Mucosa of stomach (tissue), 1 donor: ENCODE data around the gene PDE3A.
"Not testable (repeated sequence)": the region's sequence is repeated elsewhere in the genome, so short reads cannot be mapped to it uniquely, and the experiment has no call there.

Source experiments
- H3K27me3 ChIP-seq: one replicate; pipeline ENCODE4 v1.7.0; 2013; ENCODE audit warnings: mild to moderate bottlenecking, low read length; ENCODE audit not compliant: control insufficient read depth, insufficient read depth
- H3K36me3 ChIP-seq: one replicate; pipeline ENCODE4 v1.7.0; 2013; ENCODE audit warnings: low read length; ENCODE audit not compliant: control insufficient read depth, insufficient read depth
- H3K4me1 ChIP-seq: one replicate; pipeline ENCODE4 v1.7.0; 2013; ENCODE audit warnings: mild to moderate bottlenecking, low read length; ENCODE audit not compliant: control insufficient read depth, insufficient read depth
- H3K4me3 ChIP-seq: one replicate; pipeline ENCODE4 v1.7.0; 2013; ENCODE audit warnings: low read length
- H3K9ac ChIP-seq: one replicate; pipeline ENCODE4 v1.7.0; 2013; ENCODE audit warnings: mild to moderate bottlenecking, low read length, moderate library complexity
- H3K9me3 ChIP-seq: one replicate; pipeline ENCODE4 v1.7.0; 2013; ENCODE audit warnings: mild to moderate bottlenecking, low read length, moderate library complexity; ENCODE audit not compliant: control insufficient read depth
- donor health status: Pancreatic carcinoma.

The PDE3A gene

DNA sequence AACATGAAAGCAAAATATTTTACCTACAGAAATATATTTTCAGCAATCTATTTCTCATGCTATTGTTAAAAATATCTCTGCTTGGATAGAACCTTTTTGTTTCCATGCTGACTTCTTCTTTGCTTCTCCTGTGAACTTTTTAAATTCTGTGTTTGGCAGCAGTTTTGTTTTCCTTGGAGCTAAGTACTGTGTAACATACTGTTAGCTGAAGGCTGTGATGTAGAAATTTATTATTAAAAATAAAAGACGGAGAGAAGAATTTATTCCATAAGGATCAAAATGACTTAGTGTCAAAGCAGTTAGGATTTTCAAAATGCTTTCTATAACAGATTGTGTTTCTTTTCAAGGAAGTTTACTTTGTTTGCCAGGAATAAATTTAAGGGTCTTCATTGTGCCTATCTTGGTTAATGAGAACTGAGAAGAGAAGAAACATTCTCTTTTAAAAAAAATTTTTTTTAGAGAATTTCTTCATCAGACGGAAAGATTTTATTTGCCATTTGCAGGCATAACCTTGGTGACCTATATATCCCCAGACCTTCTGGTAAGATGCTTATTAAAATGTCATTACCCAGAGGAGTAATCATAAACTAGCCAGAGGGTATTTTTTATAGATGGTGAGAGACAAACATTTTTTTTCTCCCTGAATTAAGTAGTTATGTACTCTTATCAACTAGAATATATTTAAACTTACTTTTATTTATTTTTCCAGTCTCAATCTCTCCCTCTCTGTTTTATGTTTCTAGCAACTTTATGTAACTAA is 179.7 kb downstream of the PDE3A start:
- Histone ChIP-seq H3K9ac (no peak overlapping the region), H3K4me3 (no peak overlapping the region)

DNA sequence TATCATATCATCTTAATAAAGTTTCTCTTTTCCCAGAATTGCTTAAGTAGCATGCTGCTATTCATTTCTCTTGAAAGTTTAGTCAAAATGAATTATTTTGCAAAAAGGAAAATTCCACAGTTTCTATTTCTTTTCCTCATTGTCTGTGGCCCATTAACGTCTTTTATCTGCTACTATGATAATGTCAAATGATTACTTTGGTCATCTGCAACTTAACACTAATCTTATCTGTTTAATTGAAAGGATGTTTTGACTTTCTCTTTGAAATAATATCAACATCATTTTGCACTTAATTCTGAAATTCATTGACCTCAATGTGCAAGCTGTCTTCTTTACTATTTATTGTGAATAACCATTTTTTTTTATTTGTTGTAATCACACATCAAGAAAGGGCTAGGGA is 180.3 kb downstream of the PDE3A start:
- Histone ChIP-seq H3K9ac (no peak overlapping the region), H3K4me3 (no peak overlapping the region), H3K27me3 (no peaks in the 10 kb centered on the region), H3K36me3 (no peaks in the 10 kb centered on the region), H3K4me1 (no peaks in the 10 kb centered on the region), H3K9me3 (no peaks in the 10 kb centered on the region)

More for the DNA sequence above, 179.7 kb downstream of the PDE3A start:
- H3K36me3 ChIP-seq = no peaks in the 10 kb centered on the region
- no peaks in the 10 kb centered on the region for H3K27me3 ChIP-seq
- no peaks in the 10 kb centered on the region for H3K9me3 ChIP-seq
- no peaks in the 10 kb centered on the region for H3K4me1 ChIP-seq

DNA sequence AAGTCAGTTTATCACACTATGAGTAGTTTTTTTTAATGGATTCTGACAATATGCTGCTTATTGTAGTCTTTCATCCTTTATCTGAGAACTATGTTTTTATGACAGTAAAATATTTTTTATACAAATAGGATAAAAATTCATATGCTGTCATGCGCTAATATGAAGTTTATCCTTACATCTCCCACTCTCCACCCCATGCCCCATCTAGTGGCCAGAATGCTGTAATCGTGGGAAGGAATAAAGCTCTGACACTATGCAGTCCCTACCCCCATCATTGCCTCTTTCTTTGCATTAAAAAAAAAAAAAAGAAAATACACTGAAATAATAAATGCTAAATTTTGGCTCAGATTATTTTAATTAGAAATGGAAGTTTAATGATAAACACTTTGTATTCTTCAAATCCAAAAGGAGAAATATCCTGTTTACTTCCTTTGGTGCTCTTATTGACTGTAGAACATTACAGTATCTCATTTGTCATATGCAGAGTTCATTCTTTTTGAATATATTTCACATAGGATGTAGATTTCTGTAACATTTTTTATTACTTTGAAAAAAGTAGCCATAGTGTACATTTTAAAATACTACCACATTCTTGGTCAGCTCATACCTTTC is 180.9 kb downstream of the PDE3A start:
- Histone ChIP-seq H3K4me1 (no peaks in the 10 kb centered on the region), H3K9ac (no peak overlapping the region), H3K9me3 (no peaks in the 10 kb centered on the region), H3K27me3 (no peaks in the 10 kb centered on the region), H3K4me3 (no peak overlapping the region), H3K36me3 (no peaks in the 10 kb centered on the region)

DNA sequence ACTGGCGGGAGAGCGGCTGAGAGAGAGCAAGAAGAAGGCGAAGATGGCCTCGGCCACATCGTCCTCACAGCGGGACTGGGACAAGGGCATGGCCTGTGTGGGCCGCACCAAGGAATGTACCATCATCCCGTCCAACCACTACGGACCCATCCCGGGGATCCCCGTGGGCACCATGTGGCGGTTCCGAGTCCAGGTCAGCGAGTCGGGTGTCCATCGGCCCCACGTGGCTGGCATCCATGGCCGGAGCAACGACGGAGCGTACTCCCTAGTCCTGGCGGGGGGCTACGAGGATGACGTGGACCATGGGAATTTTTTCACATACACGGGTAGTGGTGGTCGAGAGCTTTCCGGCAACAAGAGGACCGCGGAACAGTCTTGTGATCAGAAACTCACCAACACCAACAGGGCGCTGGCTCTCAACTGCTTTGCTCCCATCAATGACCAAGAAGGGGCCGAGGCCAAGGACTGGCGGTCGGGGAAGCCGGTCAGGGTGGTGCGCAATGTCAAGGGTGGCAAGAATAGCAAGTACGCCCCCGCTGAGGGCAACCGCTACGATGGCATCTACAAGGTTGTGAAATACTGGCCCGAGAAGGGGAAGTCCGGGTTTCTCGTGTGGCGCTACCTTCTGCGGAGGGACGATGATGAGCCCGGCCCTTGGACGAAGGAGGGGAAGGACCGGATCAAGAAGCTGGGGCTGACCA is 183.6 kb downstream of the PDE3A start:
- not testable (repeated sequence) for H3K9me3 ChIP-seq, H3K27me3 ChIP-seq, H3K36me3 ChIP-seq, H3K9ac ChIP-seq, H3K4me3 ChIP-seq, H3K4me1 ChIP-seq

DNA sequence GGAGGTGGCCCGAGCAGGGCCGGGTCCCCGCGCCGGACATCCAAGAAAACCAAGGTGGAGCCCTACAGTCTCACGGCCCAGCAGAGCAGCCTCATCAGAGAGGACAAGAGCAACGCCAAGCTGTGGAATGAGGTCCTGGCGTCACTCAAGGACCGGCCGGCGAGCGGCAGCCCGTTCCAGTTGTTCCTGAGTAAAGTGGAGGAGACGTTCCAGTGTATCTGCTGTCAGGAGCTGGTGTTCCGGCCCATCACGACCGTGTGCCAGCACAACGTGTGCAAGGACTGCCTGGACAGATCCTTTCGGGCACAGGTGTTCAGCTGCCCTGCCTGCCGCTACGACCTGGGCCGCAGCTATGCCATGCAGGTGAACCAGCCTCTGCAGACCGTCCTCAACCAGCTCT is 184.2 kb downstream of the PDE3A start:
- not testable (repeated sequence) for H3K9ac ChIP-seq, H3K36me3 ChIP-seq, H3K4me3 ChIP-seq, H3K27me3 ChIP-seq, H3K4me1 ChIP-seq, H3K9me3 ChIP-seq

DNA sequence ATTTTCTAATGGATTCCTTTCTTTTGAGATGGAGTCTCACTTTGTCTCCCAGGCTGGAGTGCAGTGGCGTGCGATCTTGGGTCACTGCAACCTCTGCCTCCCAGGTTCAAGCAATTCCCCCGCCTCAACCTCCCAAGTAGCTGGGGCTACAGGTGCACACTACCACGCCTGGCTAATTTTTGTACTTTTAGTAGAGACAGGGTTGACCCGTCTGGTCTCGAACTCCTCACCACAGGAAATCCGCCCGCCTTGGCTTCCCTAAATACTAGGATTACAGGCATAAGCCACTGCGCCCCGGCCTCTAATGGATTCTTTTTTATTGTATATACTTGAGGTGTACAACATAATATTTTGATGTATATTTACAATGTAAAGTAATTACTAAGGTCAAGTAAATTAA is 186.7 kb downstream of the PDE3A start:
- Histone ChIP-seq H3K9me3 (no peaks in the 10 kb centered on the region), H3K4me3 (no peak overlapping the region), H3K36me3 (no peaks in the 10 kb centered on the region), H3K4me1 (no peaks in the 10 kb centered on the region), H3K9ac (no peak overlapping the region), H3K27me3 (no peaks in the 10 kb centered on the region)

DNA sequence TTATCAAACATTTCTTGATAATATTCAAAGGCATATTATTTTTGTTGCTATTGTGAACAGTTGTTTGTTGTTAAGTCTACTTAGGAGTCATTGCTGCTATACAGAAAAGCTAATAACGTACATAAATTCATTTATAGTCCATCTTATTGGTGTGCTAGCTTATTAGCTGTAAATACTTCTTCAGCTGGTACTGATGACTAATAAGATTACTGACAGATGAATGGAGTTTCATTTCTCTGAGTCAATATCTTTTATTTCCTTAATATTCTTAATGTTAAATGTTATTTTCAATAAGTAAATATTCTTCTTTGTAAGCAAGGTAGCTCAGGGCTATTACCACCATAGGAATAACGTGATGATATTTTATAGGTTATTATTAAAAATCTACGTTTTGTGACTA is 187.4 kb downstream of the PDE3A start:
- no peaks in the 10 kb centered on the region for H3K36me3 ChIP-seq
- H3K4me3 ChIP-seq = no peak overlapping the region
- no peaks in the 10 kb centered on the region for H3K27me3 ChIP-seq
- no peaks in the 10 kb centered on the region for H3K4me1 ChIP-seq
- no peak overlapping the region for H3K9ac ChIP-seq
- no peaks in the 10 kb centered on the region for H3K9me3 ChIP-seq

DNA sequence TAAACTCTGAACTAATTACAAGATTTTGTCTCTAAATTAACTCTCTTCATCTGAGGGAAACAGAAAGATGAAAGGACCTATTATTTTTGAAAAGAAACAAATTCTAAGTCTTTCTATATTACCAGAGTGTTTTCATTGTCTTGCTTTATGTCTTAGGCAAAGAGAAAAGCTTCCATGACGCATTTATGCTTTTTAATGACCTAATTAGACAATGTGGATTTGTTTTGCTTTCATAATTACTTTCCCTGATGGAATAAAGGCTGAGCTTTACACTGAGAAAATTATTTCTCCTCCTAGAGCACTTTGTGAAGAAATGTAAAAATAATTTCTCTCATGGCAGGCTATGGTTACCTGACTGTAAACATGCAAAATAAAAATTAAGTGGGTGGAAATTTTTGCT is 188.8 kb downstream of the PDE3A start:
- no peaks in the 10 kb centered on the region for H3K4me1 ChIP-seq
- no peaks in the 10 kb centered on the region for H3K9me3 ChIP-seq
- H3K4me3 ChIP-seq = no peak overlapping the region
- H3K36me3 ChIP-seq = no peaks in the 10 kb centered on the region
- H3K27me3 ChIP-seq = no peaks in the 10 kb centered on the region
- no peak overlapping the region for H3K9ac ChIP-seq

DNA sequence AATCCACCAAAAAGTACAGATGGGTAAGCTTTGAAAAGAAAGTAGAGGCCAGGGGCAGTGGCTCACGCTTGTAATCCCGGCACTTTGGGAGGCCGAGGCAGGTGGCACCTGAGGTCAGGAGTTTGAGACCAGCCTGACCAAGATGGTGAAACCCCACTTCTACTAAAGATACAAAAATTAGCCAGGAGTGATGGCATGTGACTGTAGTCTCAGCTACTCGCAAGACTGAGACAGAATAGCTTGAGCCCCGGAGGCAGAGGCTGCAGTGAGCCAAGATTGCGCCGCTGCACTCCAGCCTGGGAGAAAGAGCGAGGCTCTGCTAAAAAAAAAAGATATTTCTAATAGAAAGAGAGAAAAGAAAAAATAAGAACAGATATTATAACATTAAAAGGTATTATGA is 192.6 kb downstream of the PDE3A start:
- Histone ChIP-seq H3K36me3 (no peaks in the 10 kb centered on the region), H3K4me1 (no peaks in the 10 kb centered on the region), H3K27me3 (no peaks in the 10 kb centered on the region), H3K9ac (no peak overlapping the region), H3K4me3 (no peak overlapping the region), H3K9me3 (no peaks in the 10 kb centered on the region)

DNA sequence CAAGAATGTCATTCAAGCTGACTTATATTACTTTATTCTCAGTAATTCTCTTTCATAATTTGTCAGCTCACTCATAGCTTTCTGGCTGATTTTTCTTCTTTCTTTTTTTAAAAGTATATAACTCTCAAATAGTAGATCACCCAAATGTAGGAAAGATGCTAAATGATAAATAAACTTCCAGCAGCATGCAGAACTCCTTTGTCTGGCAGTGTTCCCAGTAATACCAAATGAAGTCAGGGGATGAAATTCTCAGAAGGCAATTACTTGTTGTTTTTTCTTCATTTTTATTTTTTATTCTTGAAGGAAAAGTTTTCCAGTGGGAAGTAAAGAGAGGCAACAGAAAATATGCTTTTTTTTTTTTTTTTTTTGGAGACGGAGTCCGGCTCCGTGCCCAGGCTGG is 193.5 kb downstream of the PDE3A start:
- H3K27me3 ChIP-seq = no peaks in the 10 kb centered on the region
- H3K36me3 ChIP-seq = no peaks in the 10 kb centered on the region
- H3K9ac ChIP-seq = no peak overlapping the region
- no peak overlapping the region for H3K4me3 ChIP-seq
- no peaks in the 10 kb centered on the region for H3K9me3 ChIP-seq
- H3K4me1 ChIP-seq = no peaks in the 10 kb centered on the region

DNA sequence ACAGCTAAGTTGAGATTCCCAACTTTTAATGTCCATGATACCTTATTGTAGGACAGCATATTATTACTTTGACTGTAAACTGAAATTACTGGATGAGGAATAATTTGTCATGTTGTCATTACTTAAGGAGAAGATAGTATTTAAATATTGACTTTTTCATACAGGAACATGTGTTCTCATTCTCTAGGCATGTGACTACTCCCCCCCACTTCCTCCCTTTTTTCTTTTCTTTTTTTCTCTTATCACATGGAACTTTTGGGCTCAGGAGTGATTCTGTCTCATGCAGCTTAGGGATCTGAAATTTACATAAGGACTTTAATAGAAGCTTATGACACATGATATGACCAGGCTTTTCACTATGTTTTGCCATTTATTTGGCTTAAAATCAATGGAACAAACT is 199.1 kb downstream of the PDE3A start:
- H3K9ac ChIP-seq = no peak overlapping the region
- no peaks in the 10 kb centered on the region for H3K9me3 ChIP-seq
- no peaks in the 10 kb centered on the region for H3K4me1 ChIP-seq
- H3K4me3 ChIP-seq = no peak overlapping the region
- no peaks in the 10 kb centered on the region for H3K27me3 ChIP-seq
- no peaks in the 10 kb centered on the region for H3K36me3 ChIP-seq

DNA sequence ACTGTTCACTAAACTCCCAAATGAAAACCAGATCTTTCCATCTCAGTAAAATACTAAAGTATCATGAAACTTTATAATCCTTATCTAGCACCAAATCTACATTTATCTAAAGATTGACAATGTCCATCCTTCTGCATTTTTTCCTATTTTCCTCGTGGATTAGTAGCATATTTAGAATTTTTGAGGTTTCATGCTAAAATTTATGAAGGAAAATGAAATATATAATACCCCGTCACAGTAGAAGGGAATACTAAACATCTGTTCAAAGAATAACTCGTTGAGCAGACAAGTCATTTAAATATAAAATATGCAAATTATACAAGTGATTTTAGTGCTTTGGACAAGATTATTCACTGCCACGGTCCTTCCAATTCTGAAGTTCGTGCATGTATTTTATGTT is 204.1 kb downstream of the PDE3A start:
- H3K4me1 ChIP-seq = no peaks in the 10 kb centered on the region
- no peak overlapping the region for H3K4me3 ChIP-seq
- H3K27me3 ChIP-seq = no peaks in the 10 kb centered on the region
- H3K9ac ChIP-seq = no peak overlapping the region
- no peaks in the 10 kb centered on the region for H3K36me3 ChIP-seq
- H3K9me3 ChIP-seq = no peaks in the 10 kb centered on the region
